Activated CD4-positive, alpha-beta T cell treated with anti-CD3 and anti-CD28 coated beads for 4 hours (primary cell): ENCODE data around the gene KMT2C.

Source experiments
- DNase-seq, 2 donors: peaks; one replicate each; pipeline ENCODE4 v3.0.0-alpha.2; 2020

Gene KMT2C

DNA sequence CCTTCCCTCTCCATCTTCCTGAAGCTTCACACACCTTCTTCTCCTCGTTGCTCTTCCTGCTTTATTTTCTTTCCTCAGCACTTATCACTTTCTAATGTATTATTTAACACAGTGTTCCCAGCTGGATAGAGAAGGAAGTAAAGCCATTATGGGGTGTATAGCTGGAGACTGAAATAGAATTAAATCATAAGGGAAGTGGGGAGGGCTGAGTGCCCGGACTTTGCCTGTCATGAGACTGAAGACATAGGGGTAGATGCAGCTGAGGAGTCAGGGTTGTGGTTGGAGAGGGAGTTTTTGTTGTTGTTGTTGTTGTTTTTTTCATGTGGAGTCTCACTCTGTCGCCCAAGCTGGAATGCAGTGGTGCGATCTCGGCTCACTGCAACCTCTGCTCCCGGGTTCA lies 345.1 kb downstream of the KMT2C start:
- DNase-seq, result no peak

DNA sequence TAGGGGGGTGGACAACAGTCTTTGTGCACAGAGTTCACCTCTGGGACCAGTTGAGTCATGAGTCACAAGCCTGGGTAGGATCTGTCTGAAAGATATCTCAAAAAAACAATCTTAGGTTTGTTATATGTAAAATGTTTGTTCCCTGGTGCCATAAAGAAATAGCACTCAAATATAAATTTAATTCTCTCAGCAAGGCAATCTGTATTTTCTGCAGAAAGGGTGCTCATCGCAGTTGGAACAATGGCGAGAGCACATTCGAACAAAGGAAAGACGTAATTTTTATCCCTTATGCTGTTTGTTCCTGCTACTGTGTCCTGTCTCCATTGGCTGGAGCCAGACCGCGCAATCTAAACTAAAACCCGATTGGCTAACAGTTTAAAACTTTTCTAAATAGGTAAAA lies 346.6 kb downstream of the KMT2C start:
- no peak for DNase-seq

DNA sequence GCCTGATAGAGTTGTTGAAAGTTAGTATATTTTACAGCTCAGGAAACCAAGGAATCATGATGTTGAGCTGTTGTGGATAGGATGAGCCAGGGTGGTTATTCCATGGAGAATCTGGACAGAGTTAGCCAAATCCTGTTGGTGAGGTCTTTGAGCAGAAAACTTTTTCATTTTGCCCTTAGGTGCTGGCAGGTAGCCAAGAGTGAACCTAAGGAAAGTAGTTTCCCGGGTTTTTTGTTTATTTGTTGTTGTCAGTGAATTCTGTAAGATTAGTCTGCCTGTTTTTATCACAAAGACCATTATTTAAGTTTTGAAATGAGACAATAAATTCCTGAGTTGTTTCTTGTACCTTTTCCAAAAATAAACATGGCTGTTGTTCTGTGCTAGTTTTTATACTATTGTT lies 349.3 kb downstream of the KMT2C start:
- DNase-seq, result no peak

DNA sequence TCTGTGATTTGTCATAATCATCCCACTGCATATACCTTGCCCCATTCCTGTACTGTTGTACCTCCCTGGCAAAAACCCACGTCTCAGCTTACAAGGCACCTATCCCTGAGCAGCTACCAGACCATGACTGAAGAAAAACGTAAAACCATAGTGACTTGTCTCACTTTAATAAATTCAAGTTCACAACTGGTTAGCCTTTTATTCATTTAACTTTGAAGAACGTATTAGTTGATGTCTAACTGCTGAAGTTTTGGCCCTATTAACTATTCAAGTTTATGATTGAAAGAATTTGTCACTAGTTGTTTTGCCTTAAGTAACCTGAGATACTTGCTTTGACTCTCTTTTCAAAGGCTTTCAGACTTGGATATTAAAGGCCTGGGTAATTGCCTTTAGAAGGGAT lies 350.7 kb downstream of the KMT2C start:
- DNase-seq, result no peak
